Left ventricle myocardium superior (tissue), 1 donor: Measurements from ENCODE around the gene MAVS. TPM values are rescaled to one million over a fixed set of nuclear protein-coding genes. Genes with fewer than 3 reads are reported as not detected.

Experiments
- ATAC-seq: fragments of 200-7000 bp; cut with Tn5 transposase; one replicate; pipeline ENCODE4 v1.9.1; 2020; ENCODE audit warnings: mild to moderate bottlenecking, moderate library complexity
- DNase-seq: peaks from one replicate; pipeline ENCODE4 v3.0.0-alpha.2; 2020
- intact Hi-C: fragments of 100-400 bp; cut with micrococcal nuclease; formaldehyde crosslinking; loops from one replicate; pipeline ENCODE4 v1.11.0; 2022
- long read RNA-seq: library from polyadenylated mRNA; unstranded; transcript quantifications from one replicate; pipeline ENCODE4 v2.0.0, GENCODE V29; 2021
- total RNA-seq: library from RNA; stranded (reverse); fragmentation: NEBNext Ultra II Directional; extraction: Animal tissue kit (Norgen Biotek cat#: 25700); gene quantifications from one replicate; pipeline ENCODE4 v1.2.1, GENCODE V29; 2021
- donor health status: DM: no; HTN: yes; CAD: no; lungs with severe emphysema.

The MAVS gene
- 34.8 TPM for total RNA-seq
- long read RNA-seq, full-length matches to known transcripts = 10 of 51 reads
- long read RNA-seq, partial matches to known transcripts = 13 of 51 reads
- long read RNA-seq, other reads (novel, unspliced or antisense) = 28 of 51 reads

- DNase-seq (peak; percentile 96), ATAC-seq (peak; percentile 99)
- intact Hi-C loops = loop anchor here (2.0 kb wide), 1 partner anchor 56 kb away; no protein-coding TSS in a partner anchor
Observed at GRCh38 chr20:3846740-3847428, at the start of gene MAVS. Gene MAVS (plus strand): TSS chr20:3846834. CDS start chr20:3854625, 7,791 bp downstream.

- DNase-seq = no peak
- no peak for ATAC-seq
- intact Hi-C loops = no loop called here
Observed at GRCh38 chr20:3797226-3797545, 49.4 kb upstream of the MAVS start.

- intact Hi-C loops = no loop called here
- ATAC-seq = no peak
- peak; percentile 20 for DNase-seq
Observed at GRCh38 chr20:3797592-3798372, 48.9 kb upstream of the MAVS start.

- DNase-seq = peak; percentile 26
- intact Hi-C loops = no loop called here
- no peak for ATAC-seq
Observed at GRCh38 chr20:3798373-3798768, 48.3 kb upstream of the MAVS start.

GRCh38 chr20:3798908-3799248 lies 47.8 kb upstream of the MAVS start:
- ATAC-seq (no peak), DNase-seq (no peak)
- intact Hi-C loops = no loop called here

GRCh38 chr20:3800256-3800877 lies 46.3 kb upstream of the MAVS start:
- intact Hi-C loops = no loop called here
- ATAC-seq = no peak
- peak; percentile 23 for DNase-seq

GRCh38 chr20:3800878-3801260 lies 45.8 kb upstream of the MAVS start:
- no peak for ATAC-seq
- intact Hi-C loops = no loop called here
- DNase-seq = peak; percentile 27

GRCh38 chr20:3801299-3801698 lies 45.3 kb upstream of the MAVS start:
- ATAC-seq = no peak
- no peak for DNase-seq

GRCh38 chr20:3801846-3802245 lies 44.8 kb upstream of the MAVS start:
- peak; percentile 22 for DNase-seq
- intact Hi-C loops = no loop called here

More at GRCh38 chr20:3801299-3801698, 45.3 kb upstream of the MAVS start:
- intact Hi-C loops = no loop called here

GRCh38 chr20:3802524-3803239 lies 44.0 kb upstream of the MAVS start:
- DNase-seq = peak; percentile 19

More at GRCh38 chr20:3801846-3802245, 44.8 kb upstream of the MAVS start:
- ATAC-seq = no peak

GRCh38 chr20:3803289-3803688 lies 43.3 kb upstream of the MAVS start:
- peak; percentile 22 for DNase-seq
- ATAC-seq = no peak
- intact Hi-C loops = no loop called here

More at GRCh38 chr20:3802524-3803239, 44.0 kb upstream of the MAVS start:
- intact Hi-C loops = no loop called here
- no peak for ATAC-seq

GRCh38 chr20:3803854-3804253 lies 42.8 kb upstream of the MAVS start:
- ATAC-seq = no peak
- intact Hi-C loops = no loop called here
- peak; percentile 22 for DNase-seq

GRCh38 chr20:3804254-3804751 lies 42.3 kb upstream of the MAVS start:
- ATAC-seq (no peak), DNase-seq (peak; percentile 21)
- intact Hi-C loops = no loop called here

GRCh38 chr20:3804781-3805180 lies 41.9 kb upstream of the MAVS start:
- no peak for ATAC-seq
- intact Hi-C loops = no loop called here
- DNase-seq = peak; percentile 20

GRCh38 chr20:3808544-3808943 lies 38.1 kb upstream of the MAVS start:
- ATAC-seq (no peak), DNase-seq (no peak)
- intact Hi-C loops = no loop called here

GRCh38 chr20:3811467-3812258 lies 35.0 kb upstream of the MAVS start:
- peak; percentile 100 for DNase-seq
- intact Hi-C loops = no loop called here
- peak; percentile 89 for ATAC-seq

- DNase-seq = no peak
- intact Hi-C loops = no loop called here
Observed at GRCh38 chr20:3812259-3812681, 34.4 kb upstream of the MAVS start.

More at GRCh38 chr20:3812259-3812681, 34.4 kb upstream of the MAVS start:
- no peak for ATAC-seq
